SJCRH30 (cell line): Measurements from ENCODE around the gene ENPP1. TPM values are rescaled to one million over a fixed set of nuclear protein-coding genes. Genes with fewer than 3 reads are reported as not detected.
"Not testable (repeated sequence)": the region's sequence is repeated elsewhere in the genome, so short reads cannot be mapped to it uniquely, and the experiment has no call there.

Source experiments
- DNase-seq, 2 experiments: peaks; one replicate each; pipeline ENCODE4 v3.0.0-alpha.2; 2015 to 2020
- H3K27ac ChIP-seq: fragments of 250-450 bp; sonication (Bioruptor Pico); 2 replicates; pipeline ENCODE4 v1.5.1; 2020; ENCODE audit warnings: mild to moderate bottlenecking, moderate library complexity
- H3K27me3 ChIP-seq: fragments of 250-450 bp; sonication (Bioruptor Pico); 2 replicates; pipeline ENCODE4 v1.5.1; 2020; ENCODE audit warnings: mild to moderate bottlenecking, moderate library complexity
- H3K36me3 ChIP-seq: fragments of 250-450 bp; sonication (Bioruptor Pico); 2 replicates; pipeline ENCODE4 v1.5.1; 2020; ENCODE audit warnings: mild to moderate bottlenecking, moderate library complexity
- H3K4me1 ChIP-seq: fragments of 250-450 bp; sonication (Bioruptor Pico); 2 replicates; pipeline ENCODE4 v1.5.1; 2020; ENCODE audit warnings: mild to moderate bottlenecking, moderate library complexity
- H3K4me3 ChIP-seq: fragments of 250-450 bp; sonication (Bioruptor Pico); 2 replicates; pipeline ENCODE4 v1.5.1; 2020; ENCODE audit warnings: mild to moderate bottlenecking, moderate library complexity
- H3K9me3 ChIP-seq: fragments of 250-450 bp; sonication (Bioruptor Pico); replicated peaks from 2 replicates; pipeline ENCODE4 v1.5.1; 2020; ENCODE audit warnings: mild to moderate bottlenecking, moderate library complexity
- total RNA-seq: library from RNA; depleted of rRNA; stranded (reverse); fragments of >200 nt; shearing (Covaris generic); gene quantifications from 2 replicates; pipeline ENCODE4 v1.2.3, GENCODE V29; 2014

Gene ENPP1
- total RNA-seq, 1 experiment from 2014 or later: 34.0 TPM

- no peak for DNase-seq
- no peaks in the 10 kb centered on the region for H3K27me3 ChIP-seq
- 0 out of 2 replicates have a peak, but pooled peaks cover 5% of the 10 kb centered on the region for H3K4me1 ChIP-seq
- H3K27ac ChIP-seq: no peak overlapping the region
- H3K9me3 ChIP-seq: no peaks in the 10 kb centered on the region; the same call in 1 of the 2 replicates
- peaks cover 34% of the 10 kb centered on the region for H3K36me3 ChIP-seq
- no peak overlapping the region for H3K4me3 ChIP-seq
These were observed 51.1 kb downstream of the ENPP1 start for GRCh38 chr6:131858765-131859415.

- DNase-seq, H3K27ac ChIP-seq, H3K27me3 ChIP-seq, H3K4me3 ChIP-seq, H3K9me3 ChIP-seq: not testable (repeated sequence)
- Histone ChIP-seq H3K36me3 (peaks cover 34% of the 10 kb centered on the region), H3K4me1 (peaks cover 11% of the 10 kb centered on the region)
These were observed 51.8 kb downstream of the ENPP1 start for GRCh38 chr6:131859658-131860057.

- Histone ChIP-seq H3K27ac (no peak overlapping the region), H3K4me3 (no peak overlapping the region), H3K9me3 (no peaks in the 10 kb centered on the region; the same call in 1 of the 2 replicates), H3K27me3 (no peaks in the 10 kb centered on the region), H3K4me1 (peaks cover 12% of the 10 kb centered on the region), H3K36me3 (peaks cover 26% of the 10 kb centered on the region; the same call in 1 of the 2 replicates)
- no peak for DNase-seq
These were observed 53.6 kb downstream of the ENPP1 start for GRCh38 chr6:131861381-131861780.

- Histone ChIP-seq H3K4me1 (peaks cover 12% of the 10 kb centered on the region), H3K36me3 (peaks cover 33% of the 10 kb centered on the region), H3K27me3 (no peaks in the 10 kb centered on the region), H3K27ac (no peak overlapping the region), H3K9me3 (no peaks in the 10 kb centered on the region; the same call in 1 of the 2 replicates), H3K4me3 (no peak overlapping the region)
- no peak for DNase-seq
These were observed 54.7 kb downstream of the ENPP1 start for GRCh38 chr6:131862476-131862875.

- Histone ChIP-seq H3K9me3 (no peaks in the 10 kb centered on the region), H3K4me1 (peaks cover 12% of the 10 kb centered on the region)
- DNase-seq: no peak
These were observed 59.9 kb downstream of the ENPP1 start for GRCh38 chr6:131867744-131868143.

GRCh38 chr6:131868836-131869235 lies 61.0 kb downstream of the ENPP1 start:
- no peak for DNase-seq

More at GRCh38 chr6:131867744-131868143, 59.9 kb downstream of the ENPP1 start:
- no peak overlapping the region for H3K4me3 ChIP-seq
- peaks cover 24% of the 10 kb centered on the region for H3K36me3 ChIP-seq
- no peaks in the 10 kb centered on the region for H3K27me3 ChIP-seq
- H3K27ac ChIP-seq: no peak overlapping the region

GRCh38 chr6:131875647-131876046 lies 67.8 kb downstream of the ENPP1 start:
- Histone ChIP-seq H3K4me1 (no peaks in the 10 kb centered on the region), H3K9me3 (no peaks in the 10 kb centered on the region), H3K4me3 (no peak overlapping the region), H3K36me3 (peaks cover 23% of the 10 kb centered on the region), H3K27me3 (no peaks in the 10 kb centered on the region), H3K27ac (no peak overlapping the region)
- DNase-seq: no peak

More at GRCh38 chr6:131868836-131869235, 61.0 kb downstream of the ENPP1 start:
- Histone ChIP-seq H3K4me1 (peaks cover 8% of the 10 kb centered on the region), H3K27ac (no peak overlapping the region), H3K36me3 (peaks cover 24% of the 10 kb centered on the region), H3K9me3 (no peaks in the 10 kb centered on the region), H3K4me3 (no peak overlapping the region), H3K27me3 (no peaks in the 10 kb centered on the region)

- DNase-seq: no peak
- no peaks in the 10 kb centered on the region for H3K9me3 ChIP-seq
- H3K27me3 ChIP-seq: no peaks in the 10 kb centered on the region
- H3K27ac ChIP-seq: no peak overlapping the region
- H3K4me1 ChIP-seq: no peaks in the 10 kb centered on the region
- H3K4me3 ChIP-seq: no peak overlapping the region
- peaks cover 24% of the 10 kb centered on the region for H3K36me3 ChIP-seq
These were observed 68.7 kb downstream of the ENPP1 start for GRCh38 chr6:131876545-131876944.

GRCh38 chr6:131877999-131878789 lies 70.4 kb downstream of the ENPP1 start:
- H3K36me3 ChIP-seq: peaks cover 26% of the 10 kb centered on the region
- H3K4me1 ChIP-seq: no peaks in the 10 kb centered on the region
- no peak overlapping the region for H3K27ac ChIP-seq
- no peaks in the 10 kb centered on the region for H3K27me3 ChIP-seq
- DNase-seq: no peak
- H3K4me3 ChIP-seq: no peak overlapping the region
- no peaks in the 10 kb centered on the region for H3K9me3 ChIP-seq

- no peak for DNase-seq
- no peaks in the 10 kb centered on the region for H3K27me3 ChIP-seq
- peaks cover 32% of the 10 kb centered on the region for H3K36me3 ChIP-seq
- H3K27ac ChIP-seq: no peak overlapping the region
- H3K4me1 ChIP-seq: no peaks in the 10 kb centered on the region
- no peaks in the 10 kb centered on the region for H3K9me3 ChIP-seq
- no peak overlapping the region for H3K4me3 ChIP-seq
These were observed 75.2 kb downstream of the ENPP1 start for GRCh38 chr6:131883016-131883415.

GRCh38 chr6:131885237-131885636 lies 77.4 kb downstream of the ENPP1 start:
- no peaks in the 10 kb centered on the region for H3K4me1 ChIP-seq
- no peak overlapping the region for H3K4me3 ChIP-seq
- DNase-seq: no peak
- H3K36me3 ChIP-seq: peaks cover 34% of the 10 kb centered on the region
- no peaks in the 10 kb centered on the region for H3K27me3 ChIP-seq
- no peak overlapping the region for H3K27ac ChIP-seq
- no peaks in the 10 kb centered on the region for H3K9me3 ChIP-seq

GRCh38 chr6:131886517-131886916 lies 78.7 kb downstream of the ENPP1 start:
- no peaks in the 10 kb centered on the region; the same call in 1 of the 2 replicates for H3K4me1 ChIP-seq
- peaks cover 43% of the 10 kb centered on the region for H3K36me3 ChIP-seq
- no peak for DNase-seq
- no peaks in the 10 kb centered on the region for H3K27me3 ChIP-seq
- no peaks in the 10 kb centered on the region for H3K9me3 ChIP-seq
- H3K4me3 ChIP-seq: no peak overlapping the region
- H3K27ac ChIP-seq: no peak overlapping the region

- no peak overlapping the region for H3K27ac ChIP-seq
- H3K36me3 ChIP-seq: peaks cover 40% of the 10 kb centered on the region
- DNase-seq: no peak
- no peaks in the 10 kb centered on the region for H3K9me3 ChIP-seq
- no peak overlapping the region for H3K4me3 ChIP-seq
- peaks cover 9% of the 10 kb centered on the region for H3K4me1 ChIP-seq
- no peaks in the 10 kb centered on the region for H3K27me3 ChIP-seq
These were observed 82.3 kb downstream of the ENPP1 start for GRCh38 chr6:131890091-131890490.

GRCh38 chr6:131893198-131893597 lies 85.4 kb downstream of the ENPP1 start:
- Histone ChIP-seq H3K4me3 (no peak overlapping the region), H3K9me3 (peaks cover 6% of the 10 kb centered on the region; the same call in 1 of the 2 replicates)

More at GRCh38 chr6:131893198-131893597, 85.4 kb downstream of the ENPP1 start:
- no peaks in the 10 kb centered on the region for H3K27me3 ChIP-seq
- DNase-seq: no peak
- H3K27ac ChIP-seq: no peak overlapping the region
- H3K4me1 ChIP-seq: peaks cover 14% of the 10 kb centered on the region
- peaks cover 25% of the 10 kb centered on the region for H3K36me3 ChIP-seq
